Left renal cortex interstitium (tissue), 4 donors: ENCODE data around the gene CCNQ. TPM values are rescaled to one million over a fixed set of nuclear protein-coding genes. Genes with fewer than 3 reads are reported as not detected.
A peak's percentile ranks its signal among the peaks of the same experiment; 100 is the strongest.

ENCODE experiments used
- DNase-seq, 4 donors: peaks; one replicate each; pipeline ENCODE4 v3.0.0-alpha.2; 2013; ENCODE audit warnings: low read depth in 4 of 4, low spot score in 2 of 4, missing footprints in 1 of 4
- polyA plus RNA-seq, 4 donors: library from polyadenylated mRNA; unstranded; fragments of 120-200 nt; gene quantifications; one replicate each; pipeline ENCODE4 v1.2.1, GENCODE V29; 2013; ENCODE audit not compliant: insufficient read length in 4 of 4

The CCNQ gene
- polyA plus RNA-seq, 4 donors = 15.4 to 24.1 (median 19.0) TPM

DNA sequence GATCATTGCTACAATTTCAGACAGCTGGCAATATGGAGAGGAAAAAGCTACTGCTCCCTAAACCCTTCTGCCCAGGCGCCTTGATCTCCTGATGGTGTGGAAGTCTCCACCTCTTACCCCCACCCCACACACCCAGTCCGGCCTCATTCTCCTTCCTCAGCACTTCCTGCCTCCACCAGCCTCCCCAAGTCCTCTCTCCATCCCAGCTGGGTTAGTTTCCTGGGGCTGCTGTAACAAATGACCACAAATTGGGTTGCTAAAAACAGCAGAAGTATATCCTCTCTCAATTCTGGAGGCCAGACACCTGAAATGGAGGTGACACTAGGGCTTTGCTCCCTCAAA, 1.1 kb upstream of the CCNQ start:
- no peak for DNase-seq

DNA sequence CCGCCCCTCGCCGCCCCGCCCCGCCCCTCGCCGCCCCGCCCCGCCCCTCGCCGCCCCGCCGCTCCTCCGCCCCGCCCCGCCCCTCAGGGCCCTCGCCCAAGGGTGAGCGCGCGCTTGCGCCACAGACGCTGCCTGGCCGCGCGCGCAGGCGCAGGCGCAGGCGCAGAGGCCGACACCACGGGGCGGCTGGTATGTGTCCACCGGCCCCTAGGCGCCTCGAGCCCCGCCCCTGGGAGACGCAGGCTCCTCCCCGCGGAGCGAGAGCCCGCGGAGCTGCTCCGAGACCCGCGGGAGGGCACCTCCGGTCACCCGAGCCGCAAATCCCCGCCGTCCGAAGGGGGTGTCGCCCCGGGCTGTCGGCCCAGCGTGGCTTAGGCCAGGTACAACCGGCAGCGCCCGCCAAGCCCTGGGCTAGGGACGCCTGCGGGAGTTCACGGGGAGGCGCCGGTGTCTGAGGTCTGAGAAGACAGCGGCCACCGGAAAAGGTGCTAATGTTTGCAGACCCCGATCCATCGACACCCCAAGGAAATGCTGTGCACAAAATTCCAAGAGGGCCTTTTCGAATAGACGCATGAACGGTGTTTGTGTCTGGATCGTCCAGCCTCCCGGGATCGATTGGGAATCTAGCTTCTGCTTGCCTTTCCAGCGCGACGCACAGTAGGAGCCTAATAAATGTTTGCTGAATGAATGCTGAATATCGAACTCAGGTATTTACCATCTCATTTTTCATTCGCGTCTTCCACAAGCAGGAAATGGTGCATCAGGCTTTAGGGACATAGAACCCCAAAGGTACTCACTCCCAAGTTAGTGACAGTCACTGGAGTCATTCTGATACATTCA, 473 bp upstream of the CCNQ start:
- peak in 3 of 4 donors; percentile 59 to 74 (median 72) for DNase-seq

DNA sequence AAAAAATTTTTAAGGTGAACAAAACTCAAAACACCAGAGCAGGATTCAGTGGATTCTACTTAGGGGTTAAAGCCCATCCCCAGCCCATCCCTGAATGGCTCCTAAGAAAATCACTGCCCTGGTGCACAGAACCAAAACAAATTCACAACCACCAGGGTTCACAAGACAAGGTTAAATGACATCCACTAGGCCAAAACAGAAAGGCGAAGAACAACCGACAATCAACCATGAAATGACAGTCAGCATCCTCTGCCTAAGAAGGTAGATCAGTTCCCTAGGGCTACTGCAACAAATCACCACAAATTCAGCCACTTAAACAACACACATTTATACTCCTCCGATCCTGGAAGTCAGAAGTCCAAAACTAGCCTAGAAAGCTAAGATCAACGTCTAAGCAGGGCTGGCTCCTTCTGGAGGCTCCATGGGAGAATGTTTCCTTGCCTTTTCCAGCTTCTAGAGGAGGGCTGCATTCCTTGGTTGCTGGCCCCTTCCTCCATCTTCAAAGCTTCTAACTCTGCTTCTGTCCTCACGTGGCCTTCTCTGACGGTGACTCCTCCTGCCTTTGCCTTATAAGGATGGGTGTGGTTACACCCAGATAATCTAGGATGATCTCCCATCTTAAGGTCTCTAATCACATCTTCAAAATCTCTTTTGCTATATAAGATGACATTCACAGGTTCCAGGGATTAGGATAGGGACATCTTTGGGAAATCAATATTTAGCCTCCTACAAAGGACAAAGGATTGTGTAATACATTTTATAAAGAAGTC, 1.8 kb downstream of the CCNQ start:
- no peak for DNase-seq

DNA sequence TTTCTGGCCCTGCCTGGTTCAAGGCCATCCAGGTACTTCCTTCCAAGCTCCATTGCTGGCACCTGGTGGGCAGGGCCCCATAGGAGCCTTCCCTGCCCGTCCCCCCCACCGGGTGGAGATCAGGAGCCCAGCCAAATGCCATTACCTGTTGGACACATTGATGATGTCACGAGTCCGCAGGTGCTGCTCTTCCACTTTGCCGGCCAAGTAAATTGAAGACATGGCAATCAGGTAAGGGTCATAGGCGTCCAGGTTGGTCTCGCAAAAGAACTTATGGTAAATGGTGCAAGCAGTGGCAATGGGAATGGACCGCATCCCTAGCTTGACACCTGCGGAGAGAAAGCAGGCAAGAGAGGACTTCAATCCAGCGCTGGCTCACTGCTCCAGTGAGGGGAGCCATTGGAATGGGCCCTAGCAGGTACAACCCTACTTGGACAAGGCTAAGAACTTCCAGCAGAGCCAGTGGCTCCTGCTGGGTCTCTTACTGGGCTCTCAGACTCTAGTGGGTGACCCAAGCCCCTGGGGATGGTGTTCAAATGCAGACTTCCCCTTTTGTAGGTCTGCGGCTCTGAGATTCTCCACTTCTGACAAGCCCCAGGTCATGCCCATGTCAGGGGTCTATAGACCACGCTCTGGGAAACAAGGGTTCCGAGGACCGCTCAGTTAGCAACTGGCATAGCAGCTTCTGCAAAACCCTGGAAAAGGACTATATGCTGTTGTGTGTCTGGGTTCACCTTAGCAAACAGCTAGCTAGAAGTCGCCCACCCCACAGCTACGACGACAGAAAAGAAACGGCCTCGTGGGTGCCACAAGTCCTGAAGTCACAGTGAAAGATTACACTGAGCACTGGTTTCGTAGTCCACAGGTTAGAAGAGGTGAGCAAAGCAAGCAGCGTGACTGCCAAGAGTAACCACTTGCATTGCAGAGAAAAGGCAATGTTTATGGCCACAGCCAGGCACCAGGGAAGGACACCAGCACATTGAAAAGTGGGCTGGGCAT, 2.8 kb downstream of the CCNQ start:
- no peak for DNase-seq

DNA sequence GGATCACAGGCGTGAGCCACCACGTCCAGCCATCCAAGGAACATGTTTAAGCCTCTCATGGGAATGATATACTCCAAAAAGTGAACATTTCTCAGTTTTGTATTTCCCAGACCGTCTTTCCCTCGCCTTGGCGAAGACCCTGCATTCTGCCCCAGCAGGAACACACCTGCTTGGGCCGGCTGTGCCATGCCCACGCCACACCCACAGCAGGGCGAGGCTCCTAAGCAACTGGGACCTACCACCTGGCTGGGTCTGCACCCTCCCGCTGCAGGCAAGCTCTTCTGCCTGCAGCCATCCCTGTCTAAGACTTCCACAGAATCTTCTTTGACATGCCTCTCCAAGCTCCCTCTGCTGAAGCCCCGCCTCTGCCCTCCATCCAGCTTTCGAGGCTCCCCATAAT, 3.6 kb downstream of the CCNQ start:
- no peak for DNase-seq

DNA sequence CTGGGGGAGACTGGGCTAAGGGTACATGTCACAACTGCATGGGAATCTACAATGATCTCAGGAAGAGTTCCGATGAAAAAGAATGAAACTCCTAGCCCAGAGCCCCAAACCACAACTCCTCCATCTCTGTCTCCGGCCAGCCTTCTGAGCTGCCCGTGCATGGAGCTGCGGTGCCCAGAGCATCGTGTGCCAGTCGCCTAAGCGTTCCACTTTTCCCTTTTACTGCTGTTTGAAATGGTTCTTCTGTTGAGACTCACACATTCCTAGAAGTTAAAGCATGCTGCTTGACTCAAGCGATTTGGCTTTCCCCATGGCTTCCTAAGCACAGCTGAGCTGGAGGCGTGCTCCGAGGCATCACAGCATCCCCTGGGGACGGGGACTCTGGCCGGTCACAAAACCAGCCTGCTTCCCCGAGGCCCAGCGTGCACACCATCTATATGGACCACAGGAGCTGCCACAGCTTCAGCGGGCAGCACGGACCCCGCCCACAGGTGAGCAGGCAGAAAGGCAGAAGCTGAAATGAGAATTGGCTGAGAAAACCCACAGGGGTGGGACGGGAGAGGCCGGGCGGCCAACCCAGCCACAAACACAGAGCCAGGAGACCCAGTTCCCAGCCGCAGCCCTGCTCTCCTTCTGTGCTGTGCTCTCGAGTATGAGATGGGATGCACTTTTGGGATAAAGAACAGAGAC, 5.0 kb downstream of the CCNQ start:
- no peak for DNase-seq

DNA sequence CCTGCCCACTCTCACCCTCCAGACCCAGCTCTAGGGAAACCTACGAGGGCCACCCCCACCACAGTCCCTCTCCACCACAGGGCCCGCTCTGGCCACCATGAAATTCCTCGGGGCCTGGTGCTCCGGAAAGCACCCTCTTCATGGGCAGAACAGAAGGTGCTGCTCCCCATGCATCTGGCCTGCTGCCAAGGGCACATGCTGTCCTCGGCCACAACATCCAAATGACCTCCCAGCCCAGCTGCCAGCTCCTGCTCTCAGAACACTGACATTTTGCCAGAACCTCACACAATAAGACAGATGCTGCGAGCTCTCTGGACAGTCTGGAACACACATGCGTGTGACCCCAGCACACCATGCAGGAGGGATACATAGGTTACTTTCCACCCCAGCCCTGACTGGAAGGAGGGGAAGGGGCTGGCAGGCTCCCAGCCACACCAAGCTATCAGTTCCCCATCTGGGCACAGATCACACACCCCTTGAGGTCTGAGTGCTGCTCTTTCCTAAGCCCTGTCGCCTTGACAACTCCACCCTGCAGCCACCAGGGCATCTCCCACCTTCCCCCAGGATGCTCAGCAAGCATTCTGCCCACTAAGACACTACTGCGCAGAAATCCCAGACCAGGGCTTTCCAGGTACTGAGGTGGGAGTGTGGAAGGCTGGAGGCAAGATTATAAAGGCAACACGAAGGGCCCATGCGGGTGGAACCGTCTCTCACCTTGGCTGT, 5.8 kb downstream of the CCNQ start:
- DNase-seq = no peak

DNA sequence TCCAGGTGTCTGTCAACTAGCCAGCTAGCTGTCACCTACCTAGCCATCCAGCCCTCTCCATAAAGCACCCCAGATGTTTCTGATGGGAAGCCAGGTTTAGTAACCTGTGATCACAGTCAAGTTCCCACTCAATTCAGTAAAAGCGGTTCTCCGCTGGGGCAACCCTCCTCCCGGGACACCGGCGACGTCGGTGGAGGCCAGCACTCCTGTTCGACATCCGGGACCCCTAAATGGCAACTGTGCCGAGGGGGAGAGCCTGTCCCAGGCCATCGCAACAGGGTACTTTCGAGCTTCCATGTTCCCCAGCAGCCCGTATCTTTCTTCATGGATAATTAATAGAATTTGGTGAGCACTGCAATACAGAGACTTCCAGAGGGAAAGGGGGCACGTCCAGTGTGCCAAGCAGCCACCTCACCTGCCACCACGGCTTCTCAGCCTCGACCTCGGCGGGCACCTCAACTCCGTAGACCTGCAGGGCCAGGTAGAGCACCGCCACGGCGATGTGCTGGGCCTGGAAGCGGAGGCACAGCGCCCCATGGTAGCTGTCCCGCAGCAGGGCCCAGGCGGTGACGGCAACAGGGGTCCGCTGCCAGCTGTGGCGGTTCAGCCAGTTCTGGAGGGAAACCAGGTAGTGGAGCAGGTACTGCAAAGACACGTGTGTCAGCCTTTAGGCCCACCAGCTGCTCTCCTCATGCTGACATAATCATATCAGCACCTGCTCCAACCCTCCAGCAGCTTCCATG, 6.7 kb downstream of the CCNQ start:
- no peak for DNase-seq

DNA sequence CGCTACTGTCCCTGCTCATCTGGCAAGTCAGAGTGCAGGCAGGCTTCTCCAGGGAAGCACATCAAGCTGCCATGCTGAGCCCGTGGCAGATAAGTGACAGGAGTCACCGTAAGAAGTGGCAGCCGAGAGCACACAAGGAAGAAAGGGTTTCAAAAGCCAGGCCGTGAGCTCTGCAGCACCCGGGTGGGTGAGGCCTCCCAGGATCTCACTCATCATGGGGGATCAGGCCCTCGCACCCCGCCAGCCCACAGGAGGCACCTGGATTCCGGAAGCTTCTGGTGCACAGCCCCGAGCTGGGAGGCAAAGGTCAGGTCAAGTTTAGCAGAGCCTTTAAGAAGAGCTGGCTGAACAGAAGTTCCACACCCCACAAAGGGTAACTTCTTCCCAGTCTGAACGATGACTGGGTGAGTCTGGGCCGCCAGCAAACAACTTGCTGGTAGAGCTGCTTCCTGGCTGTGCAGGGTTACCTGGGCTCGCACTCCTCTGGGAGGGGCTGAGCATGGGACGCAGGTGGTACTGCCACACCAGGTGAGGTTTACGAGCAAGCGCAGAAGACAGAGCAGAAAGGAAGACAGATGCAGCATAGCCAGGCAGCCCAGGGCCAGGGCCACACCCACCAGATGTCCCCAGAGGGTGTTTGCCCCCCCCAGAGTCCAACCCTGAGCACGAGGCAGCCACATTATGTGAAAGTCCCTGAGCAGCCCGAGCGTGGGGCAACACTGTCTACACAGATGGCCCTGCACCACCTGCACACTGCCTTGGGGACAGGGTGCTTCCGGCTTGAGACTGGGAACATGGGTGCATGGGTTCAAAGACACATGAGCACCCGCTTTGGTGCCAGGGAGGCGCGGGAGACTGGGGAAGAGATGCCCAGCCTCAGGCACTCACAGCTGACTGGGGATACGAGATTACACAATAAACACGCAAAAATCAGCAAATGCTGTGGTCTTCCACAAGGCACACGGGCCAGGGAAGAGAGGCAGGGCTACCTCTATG, 7.7 kb downstream of the CCNQ start:
- no peak for DNase-seq

DNA sequence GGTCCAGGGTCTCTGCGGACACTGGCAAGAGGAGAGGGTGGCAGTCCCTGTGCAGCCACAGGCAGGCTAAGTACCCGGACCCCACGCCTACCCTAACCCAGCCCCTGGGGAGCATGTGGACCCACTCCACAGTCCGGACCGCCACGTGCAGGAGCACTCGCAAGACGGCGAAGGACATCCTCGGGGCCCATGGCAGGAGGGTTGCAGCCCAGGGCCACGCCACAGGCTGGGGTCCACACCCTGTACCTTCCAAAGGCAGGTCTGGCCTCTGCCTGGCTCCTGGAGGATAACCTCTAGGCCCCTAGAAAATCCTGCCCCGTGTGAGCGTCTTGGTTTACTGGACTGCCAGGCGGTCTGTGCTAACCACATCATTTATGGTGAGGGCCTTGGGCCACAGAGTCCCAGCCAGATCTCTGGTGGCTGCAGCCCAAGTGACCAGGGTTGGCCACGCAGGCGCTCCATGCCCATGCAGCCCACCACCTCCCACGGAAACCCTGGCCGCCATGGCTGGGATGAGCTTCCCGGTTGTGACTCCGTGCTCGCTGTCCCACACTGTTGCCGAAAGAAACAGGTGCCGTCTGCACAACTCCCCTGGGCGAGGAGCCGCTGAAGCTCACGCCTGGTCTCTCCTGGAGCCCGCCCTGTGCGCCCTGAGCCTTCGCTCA, 10.0 kb downstream of the CCNQ start:
- DNase-seq = no peak

DNA sequence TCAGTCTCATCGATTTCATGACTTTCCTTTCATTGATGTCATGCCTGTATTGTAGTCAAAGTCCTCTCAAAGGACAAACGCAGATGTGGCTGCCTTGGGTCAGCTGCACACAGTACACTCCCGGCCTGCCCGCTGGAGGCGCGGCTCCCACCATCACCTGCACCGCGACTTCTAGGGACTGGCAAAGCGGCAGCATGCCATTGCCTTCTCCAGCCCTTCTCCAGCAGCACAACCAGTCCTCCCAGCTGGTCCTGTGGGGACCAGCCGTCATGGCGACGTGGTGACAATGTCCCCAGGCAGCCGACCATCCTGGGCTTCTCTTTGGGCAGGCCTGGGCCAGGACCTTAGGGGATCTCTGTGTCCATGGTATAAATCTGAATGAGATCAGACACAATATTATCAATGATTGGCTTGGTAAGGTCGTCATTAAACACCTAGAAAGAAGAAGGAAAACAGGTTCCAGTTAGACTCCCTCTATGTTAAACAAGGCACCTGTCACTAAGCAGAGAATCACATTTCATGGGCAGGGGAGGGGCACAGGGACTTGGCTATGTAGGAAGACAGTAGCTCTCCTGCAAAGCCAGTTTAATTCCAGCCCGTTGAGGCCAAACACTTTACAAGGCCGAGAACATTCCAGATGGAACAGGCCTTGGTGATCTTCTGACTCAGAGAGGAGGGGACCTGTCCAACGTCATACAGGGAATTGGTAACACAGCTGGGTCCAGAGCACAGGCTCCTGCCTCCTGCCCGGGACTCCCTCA, 10.7 kb downstream of the CCNQ start:
- no peak for DNase-seq

DNA sequence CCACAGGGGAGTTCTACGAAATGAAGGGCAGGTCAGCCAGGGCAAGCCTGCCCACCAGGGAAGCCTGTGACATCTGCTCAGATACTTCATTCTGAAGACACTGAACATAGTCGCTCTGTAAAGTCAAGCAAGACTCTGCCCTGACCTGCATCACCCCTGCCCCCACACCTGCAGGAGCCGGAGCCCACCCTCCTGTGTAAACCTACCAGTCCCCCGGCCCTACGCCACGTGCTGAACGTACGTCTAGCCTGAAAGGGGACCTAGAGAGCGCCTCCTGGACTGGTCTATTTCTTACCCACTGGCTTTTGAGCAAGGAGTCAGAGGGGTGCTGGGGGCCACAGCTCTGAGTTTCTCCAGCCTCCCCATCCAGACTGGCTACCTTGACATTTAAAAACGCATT, 11.6 kb downstream of the CCNQ start:
- no peak for DNase-seq

DNA sequence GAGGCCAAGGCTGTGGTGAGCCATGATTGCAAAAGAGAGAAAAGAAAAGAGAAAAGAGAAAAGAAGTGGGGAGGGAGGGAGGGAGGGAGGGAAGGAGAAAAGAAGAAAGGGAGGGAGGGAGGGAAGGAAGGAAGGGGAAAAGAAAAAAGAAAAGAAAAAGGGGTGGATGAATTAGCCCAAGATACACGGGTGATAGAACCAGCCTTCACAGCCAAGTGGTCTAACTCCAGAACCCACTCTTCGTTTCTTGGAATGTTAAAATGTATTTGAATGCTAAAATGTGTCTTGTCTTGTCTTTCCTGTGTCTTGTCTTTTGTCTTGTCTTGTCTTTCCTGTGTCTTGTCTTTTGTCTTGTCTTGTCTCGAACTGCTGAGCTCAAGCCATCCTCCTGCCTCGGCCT, 13.1 kb downstream of the CCNQ start:
- DNase-seq = no peak

DNA sequence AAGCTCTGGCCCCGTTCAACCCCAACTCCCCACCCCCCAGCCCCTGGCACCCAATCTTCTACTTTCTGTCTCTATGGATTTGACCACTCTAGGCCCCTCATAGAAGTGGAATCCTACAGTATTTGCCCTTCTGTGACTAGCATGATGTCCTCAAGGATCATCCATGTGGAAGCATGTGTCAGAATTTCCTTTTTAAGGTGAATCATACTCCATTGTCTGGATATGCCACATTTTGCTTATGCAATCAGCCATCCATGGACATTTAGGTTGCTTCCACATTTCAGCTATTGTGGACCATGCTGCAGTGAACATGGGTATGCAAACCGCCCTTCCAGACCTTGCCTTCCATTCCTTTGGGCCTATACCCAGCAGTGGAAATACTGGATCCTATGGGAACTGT, 15.5 kb downstream of the CCNQ start:
- no peak for DNase-seq

DNA sequence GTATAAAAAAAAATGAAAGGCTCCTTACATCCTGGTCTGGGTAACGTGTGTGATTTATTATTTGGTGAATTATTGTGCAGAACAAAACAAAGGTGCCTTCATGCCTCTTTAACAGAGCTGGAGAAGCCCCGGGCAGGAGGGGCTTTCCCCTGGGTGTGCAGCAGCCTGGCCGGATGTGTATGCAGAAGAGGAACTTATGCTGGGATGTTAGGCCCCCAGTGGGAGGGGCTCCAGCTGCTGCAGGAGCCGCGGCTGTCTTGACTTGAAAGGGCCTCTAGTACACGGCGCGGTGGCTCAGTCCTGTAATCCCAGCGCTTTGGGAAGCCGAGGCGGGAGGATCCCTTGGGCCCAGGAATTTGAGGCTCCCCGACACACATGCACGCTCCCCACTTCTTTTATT, 16.0 kb downstream of the CCNQ start:
- peak in 2 of 4 donors; percentile 19 to 36 for DNase-seq

DNA sequence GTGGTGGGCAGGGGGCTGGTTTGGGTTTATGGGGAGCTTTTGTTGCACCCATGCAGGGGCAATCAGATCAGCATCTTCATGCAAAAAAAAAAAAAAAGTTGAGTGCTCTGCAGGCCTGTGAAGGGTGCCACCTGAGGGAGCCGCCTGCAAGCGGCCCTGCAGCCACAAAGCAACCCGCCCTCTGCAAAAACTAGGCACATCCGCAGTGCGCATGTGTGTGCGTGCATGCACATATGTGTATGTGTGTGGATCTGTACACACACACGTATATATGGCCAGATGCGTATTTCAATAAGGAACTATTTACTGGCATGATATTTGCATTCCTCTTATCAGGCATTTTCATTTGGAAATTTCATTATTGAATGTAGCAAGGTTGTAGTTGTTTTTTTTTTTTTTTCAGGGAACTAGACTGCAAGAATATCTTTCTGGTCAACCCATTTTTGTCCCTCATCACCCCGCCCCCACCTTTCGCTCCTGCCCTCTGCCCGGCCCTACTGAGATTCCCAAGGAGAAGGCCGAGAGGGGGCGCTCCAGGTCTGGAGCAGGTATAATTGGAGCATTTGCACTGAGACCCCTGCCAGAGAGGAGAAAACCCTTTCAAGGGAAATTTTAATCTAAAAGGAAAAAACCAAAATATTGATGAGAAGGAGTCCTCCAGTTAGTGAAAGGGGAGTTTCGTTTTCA, 18.1 kb downstream of the CCNQ start:
- DNase-seq = no peak
